GM21723 (cell line): Measurements from ENCODE around the gene THBS2.
"Not testable (repeated sequence)": the region's sequence is repeated elsewhere in the genome, so short reads cannot be mapped to it uniquely, and the experiment has no call there.

Experiments
- ATAC-seq: cut with Tn5 transposase; IDR thresholded peaks from one replicate; pipeline ENCODE4 v1.9.1; 2021; ENCODE audit warnings: mild to moderate bottlenecking, moderate library complexity; ENCODE audit not compliant: unreplicated experiment

THBS2 gene

GRCh38 chr6:169273511-169273910 lies 19.9 kb upstream of the THBS2 start:
- ATAC-seq, result no peak

GRCh38 chr6:169271877-169272216 lies 18.2 kb upstream of the THBS2 start:
- no peak for ATAC-seq

- no peak for ATAC-seq
Observed at GRCh38 chr6:169271158-169271876, 17.7 kb upstream of the THBS2 start.

DNA sequence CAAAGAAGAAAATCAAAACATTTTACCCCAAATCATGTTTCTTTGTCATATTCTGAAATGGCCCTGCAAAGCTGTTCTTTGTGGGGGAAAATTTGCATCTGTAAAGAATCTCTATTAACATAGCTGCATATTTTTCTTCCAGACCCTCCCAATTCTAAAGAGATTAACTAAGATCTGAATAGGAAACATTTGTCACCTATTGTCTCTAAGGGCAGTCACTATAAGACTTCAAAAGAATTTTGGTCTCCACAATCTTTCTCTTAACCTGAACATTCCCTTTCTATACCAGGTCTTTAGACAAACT lies 16.4 kb upstream of the THBS2 start:
- not testable (repeated sequence) for ATAC-seq

- no peak for ATAC-seq
Observed at GRCh38 chr6:169269180-169270076, 15.8 kb upstream of the THBS2 start.

DNA sequence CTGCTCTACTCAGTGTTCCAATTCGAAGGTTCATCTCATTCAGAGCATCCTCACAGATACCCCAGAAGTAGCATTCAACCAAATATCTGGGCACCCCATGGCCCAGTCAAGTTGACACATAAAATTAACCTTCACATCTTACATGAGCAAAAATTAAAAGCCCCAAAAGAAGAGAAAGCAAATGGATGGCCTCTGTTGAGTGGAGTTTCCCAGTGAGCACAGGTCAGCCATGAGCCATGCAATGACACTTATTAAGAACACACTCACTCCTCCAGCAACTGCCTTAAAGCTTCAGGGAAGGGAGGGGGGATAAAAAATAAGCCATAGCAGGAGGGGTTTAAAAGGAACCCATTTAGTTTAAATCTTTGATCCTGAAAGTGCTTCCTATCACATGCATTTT lies 14.6 kb upstream of the THBS2 start:
- no peak for ATAC-seq

GRCh38 chr6:169266746-169267591 lies 13.3 kb upstream of the THBS2 start:
- no peak for ATAC-seq

GRCh38 chr6:169266261-169266660 lies 12.6 kb upstream of the THBS2 start:
- no peak for ATAC-seq

- ATAC-seq, result no peak
Observed at GRCh38 chr6:169265486-169266131, 12.0 kb upstream of the THBS2 start.

GRCh38 chr6:169263836-169264608 lies 10.4 kb upstream of the THBS2 start:
- ATAC-seq, result no peak

- no peak for ATAC-seq
Observed at GRCh38 chr6:169263374-169263773, 9.7 kb upstream of the THBS2 start.

DNA sequence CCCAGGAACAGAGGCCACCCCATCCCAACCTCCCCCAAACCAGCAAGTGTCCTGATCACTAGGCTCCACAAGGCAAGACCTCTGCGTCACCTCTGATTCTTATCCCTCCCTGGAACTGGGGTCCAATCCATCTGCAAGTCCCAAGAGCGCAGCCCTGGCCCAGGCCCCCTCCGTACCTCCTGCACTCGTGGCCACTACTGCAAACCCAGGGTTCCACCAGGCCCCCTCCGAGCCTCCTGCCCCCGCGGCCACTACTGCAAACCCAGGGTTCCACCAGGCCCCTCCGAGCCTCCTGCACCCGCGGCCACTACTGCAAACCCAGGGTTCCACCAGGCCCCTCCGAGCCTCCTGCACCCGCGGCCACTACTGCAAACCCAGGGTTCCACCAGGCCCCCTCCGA lies 9.0 kb upstream of the THBS2 start:
- ATAC-seq, result not testable (repeated sequence)

DNA sequence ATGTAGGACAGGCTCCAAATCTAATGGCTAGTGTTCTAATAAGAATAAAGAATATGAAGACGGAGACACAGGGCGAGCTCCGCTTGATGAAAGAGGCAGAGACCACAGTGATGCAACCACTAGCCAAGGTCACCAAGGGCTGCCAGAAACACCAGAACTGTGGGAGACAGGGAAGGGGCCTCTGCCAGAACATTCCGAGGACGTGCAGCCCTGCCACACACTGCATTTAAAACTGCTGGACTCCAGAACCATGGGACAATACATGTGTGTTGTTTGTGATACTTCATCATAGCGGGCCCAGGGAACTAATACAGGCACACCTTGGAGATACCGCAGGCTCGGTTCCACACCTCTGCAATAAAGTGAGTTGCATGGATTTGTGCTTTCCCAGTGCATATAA lies 2.9 kb upstream of the THBS2 start:
- no peak for ATAC-seq

DNA sequence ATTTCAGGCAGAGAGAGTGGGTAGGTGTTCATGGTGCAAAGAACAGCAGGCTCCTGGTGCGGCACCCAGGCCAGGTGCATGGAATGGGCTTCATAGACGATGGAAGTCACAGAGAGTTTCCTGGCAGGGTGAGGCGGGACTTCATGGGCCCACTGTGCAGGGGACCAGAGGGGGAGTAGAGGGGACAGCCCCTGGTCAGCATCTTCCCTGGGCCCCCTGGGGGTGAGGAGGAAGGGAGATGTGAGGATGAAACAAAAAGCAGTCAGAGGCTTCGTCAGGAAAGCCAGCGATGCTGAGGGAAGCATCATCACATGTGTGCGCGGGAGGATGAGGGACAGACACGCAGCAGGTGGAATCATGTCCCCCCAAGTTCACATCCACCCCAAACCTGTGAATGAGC lies 2.4 kb upstream of the THBS2 start:
- no peak for ATAC-seq

GRCh38 chr6:169255643-169256042 lies 2.0 kb upstream of the THBS2 start:
- ATAC-seq, result no peak

GRCh38 chr6:169254456-169255316 lies 1.0 kb upstream of the THBS2 start:
- no peak for ATAC-seq

DNA sequence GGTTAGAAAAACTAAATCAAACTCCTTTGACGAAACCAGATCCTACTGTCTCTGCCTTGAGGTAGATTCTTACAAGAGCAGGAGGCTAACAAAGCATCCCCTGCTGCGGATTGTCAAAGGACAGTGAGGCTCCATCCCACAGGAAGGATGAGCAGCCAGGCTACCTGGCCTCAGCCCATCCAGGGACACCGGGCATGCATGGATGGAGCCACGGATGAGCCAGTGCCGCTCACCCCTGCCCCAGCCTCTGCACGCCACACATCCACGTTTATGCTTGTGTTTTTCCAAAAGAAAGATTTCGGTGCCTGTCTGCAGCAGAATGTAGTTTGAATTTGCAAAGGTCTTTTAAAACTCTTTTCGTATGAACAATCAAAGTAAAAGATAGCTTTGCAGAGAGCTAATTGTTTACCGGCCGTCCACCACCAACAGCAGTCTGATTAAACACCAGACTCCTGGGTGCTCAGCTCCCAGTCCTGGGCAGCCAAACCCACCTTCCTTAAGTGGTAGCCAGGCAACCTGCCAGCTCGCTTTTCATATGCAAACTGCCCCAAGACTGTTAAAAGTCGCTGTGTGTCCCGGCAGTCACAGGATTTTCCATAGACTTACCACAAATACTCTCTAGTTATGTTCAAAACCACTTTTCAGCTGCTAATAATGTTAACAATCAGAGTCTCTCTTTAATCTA lies 999 bp downstream of the THBS2 start:
- no peak for ATAC-seq

- ATAC-seq, result no peak
Observed at GRCh38 chr6:169251822-169252504, 1.7 kb downstream of the THBS2 start.
